ENCODE results near the gene ZBTB7B.

The ZBTB7B gene

DNA sequence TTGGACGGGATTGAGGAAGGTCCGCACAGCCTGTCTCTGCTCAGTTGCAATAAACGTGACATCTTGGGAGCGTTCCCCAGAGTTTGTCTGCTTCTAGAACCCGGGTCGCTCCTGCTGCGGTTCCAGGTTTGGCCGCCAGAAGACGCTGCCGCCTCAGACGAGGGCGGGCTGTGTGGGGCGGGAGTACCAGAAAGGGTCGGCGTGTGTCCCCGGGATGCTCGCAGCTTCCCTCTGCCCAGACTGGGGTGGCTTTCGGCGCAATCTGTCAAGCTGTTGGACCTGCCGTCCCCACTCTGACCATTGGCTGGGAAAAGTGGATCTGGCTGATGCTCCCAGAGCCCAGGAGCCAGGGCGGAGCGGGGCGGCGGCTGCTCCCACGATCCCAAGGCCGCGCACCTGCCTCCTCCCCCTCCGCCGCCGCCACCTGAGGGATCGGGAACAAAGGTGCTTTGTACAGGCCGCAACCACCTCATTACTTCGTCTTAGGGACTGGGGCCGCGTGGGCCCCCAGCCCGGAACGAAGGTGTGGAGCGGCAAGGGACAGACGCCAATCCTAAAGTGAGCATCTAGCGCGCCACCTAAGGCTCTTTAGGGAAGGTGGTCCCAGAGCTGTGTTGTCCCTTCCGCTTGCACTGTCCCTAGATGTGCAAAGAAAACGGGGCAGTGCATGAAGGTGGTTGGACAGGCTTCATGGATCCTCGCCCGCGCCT lies 60.3 kb downstream of the ZBTB7B start:
- peak; percentile 62 for DNase-seq

DNA sequence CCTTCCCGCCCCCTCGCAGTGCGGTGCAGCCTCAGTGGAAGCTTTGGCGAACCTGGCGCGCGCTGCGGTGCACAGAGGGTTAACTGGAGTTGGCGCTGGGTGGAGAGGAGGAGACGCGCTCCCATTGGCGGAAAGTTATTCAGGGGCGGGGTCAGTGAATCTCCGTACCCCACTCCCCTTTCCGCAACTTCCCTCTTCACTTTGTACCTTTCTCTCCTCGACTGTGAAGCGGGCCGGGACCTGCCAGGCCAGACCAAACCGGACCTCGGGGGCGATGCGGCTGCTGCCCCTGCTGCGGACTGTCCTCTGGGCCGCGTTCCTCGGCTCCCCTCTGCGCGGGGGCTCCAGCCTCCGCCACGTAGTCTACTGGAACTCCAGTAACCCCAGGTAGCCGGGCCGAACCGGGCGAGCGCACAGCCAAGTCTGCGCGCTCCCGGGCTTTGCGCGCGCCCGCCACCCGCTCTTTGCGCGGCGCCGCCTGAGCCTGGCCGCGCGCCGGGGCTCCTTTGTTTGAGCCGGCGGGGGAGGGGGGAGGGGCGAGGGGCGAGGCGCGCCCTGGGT lies 61.0 kb downstream of the ZBTB7B start, which contains the start of gene EFNA4:
EFNA4 (plus strand) TSS at position 191 of the 561 bp plus-strand sequence; CDS start at position 275, 84 bp downstream.
- peak; percentile 79 for DNase-seq

DNA sequence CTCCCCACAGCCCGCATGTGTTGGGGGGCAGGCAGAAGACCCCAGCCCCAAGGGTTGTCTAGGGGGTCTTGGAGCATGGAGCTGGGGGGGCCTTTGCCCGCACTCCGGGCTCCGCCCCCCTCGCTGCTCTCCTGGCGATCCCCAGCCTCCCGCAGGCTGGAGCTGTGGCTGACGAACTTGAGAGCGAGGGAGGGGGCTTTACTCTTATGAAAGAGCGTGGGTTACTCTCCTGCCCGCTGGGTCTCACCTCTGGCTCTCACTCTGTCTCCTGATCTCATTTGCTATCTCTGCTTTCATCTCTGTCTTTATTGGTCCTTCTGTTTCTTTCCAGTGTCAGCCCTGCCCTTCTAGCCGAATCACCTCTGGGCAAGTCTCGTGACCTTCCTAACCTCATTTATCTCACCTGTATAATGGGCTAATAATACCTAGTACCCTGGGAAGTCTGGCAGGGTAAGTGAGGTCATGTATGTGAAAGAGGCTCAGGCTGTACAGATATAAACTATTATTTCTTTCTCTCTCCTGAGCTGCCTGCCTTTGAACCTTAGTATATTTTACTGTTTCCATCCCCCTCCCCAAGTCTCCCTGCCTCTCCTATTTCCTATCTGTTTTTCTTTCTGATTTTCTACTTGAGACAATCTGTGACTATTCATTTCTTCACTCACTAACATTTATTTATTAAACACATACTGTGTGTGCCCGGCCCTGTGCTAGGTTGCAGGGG lies 61.7 kb downstream of the ZBTB7B start:
- DNase-seq, result no peak

DNA sequence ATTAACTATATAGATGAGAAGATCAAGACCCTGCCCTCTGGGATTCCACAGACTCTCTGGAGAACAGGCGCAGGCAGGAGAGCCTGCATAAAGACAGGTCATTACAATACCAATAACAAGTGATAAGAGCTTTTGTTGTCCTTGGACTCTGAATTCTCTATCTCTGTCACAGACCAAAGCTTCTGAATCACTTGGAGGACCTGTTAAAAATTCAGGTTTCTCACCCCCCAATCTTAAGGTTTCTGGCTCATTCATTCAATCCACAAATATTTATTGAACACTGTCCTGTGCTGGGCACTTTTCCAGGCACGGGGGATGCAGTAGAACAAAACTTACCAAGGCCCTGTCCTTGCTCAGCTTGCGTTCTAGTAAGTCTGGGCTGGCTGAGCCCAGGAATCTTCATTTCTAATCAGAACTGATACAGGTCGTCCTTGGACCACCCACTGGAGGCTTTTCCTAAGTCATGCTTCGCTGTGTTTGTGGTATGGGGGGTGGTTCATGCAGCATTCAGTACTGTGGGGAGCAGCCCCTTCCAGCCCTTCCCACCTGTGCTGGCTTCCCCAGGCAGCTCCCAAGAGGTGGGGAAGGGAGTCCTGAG lies 62.3 kb downstream of the ZBTB7B start:
- no peak for DNase-seq

DNA sequence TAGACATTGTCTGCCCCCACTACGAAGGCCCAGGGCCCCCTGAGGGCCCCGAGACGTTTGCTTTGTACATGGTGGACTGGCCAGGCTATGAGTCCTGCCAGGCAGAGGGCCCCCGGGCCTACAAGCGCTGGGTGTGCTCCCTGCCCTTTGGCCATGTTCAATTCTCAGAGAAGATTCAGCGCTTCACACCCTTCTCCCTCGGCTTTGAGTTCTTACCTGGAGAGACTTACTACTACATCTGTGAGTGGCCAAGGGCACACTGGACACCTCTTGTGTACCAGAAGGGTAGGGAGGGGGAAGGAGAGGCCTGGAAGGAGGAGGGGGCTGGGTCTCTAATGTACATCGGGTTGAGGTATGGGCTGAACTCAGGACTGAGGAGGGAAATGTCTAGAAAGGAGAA lies 64.2 kb downstream of the ZBTB7B start:
- DNase-seq, result no peak
